GM23338 (cell line): ENCODE measurements around the gene TENT4B. TPM values are rescaled to one million over a fixed set of nuclear protein-coding genes. Genes with fewer than 3 reads are reported as not detected.

Experiments used
- ATAC-seq: fragments of 200-7000 bp; cut with Tn5 transposase; 3 replicates; pipeline ENCODE4 v1.9.1; 2020
- DNase-seq: peaks from one replicate; pipeline ENCODE4 v3.0.0-alpha.2; 2015; ENCODE audit warnings: low spot score
- H2AFZ ChIP-seq: fragments of 200-600 bp; sonication (generic); 2 replicates; pipeline ENCODE4 v1.8.0; 2016; ENCODE audit warnings: antibody characterized with exemption, mild to moderate bottlenecking, moderate library complexity
- H3F3A ChIP-seq: fragments of 200-600 bp; sonication (generic); replicated peaks from 2 replicates; pipeline ENCODE4 v1.8.0; 2017; ENCODE audit warnings: antibody characterized with exemption, mixed run types, low read depth
- H3K27ac ChIP-seq: fragments of 200-600 bp; sonication (generic); 2 replicates; pipeline ENCODE4 v1.6.1; 2016; ENCODE audit warnings: low read depth
- H3K27me3 ChIP-seq: fragments of 200-600 bp; sonication (generic); 2 replicates; pipeline ENCODE4 v1.8.0; 2016; ENCODE audit warnings: mild to moderate bottlenecking, mixed run types, moderate library complexity; ENCODE audit not compliant: insufficient read depth
- H3K36me3 ChIP-seq: fragments of 200-600 bp; sonication (generic); 2 replicates; pipeline ENCODE4 v1.8.0; 2016; ENCODE audit warnings: mild to moderate bottlenecking; ENCODE audit not compliant: insufficient read depth
- H3K4me1 ChIP-seq: fragments of 200-600 bp; sonication (generic); 2 replicates; pipeline ENCODE4 v1.8.0; 2016; ENCODE audit warnings: mild to moderate bottlenecking, moderate library complexity; ENCODE audit not compliant: insufficient read depth
- H3K4me2 ChIP-seq: fragments of 200-600 bp; sonication (generic); 2 replicates; pipeline ENCODE4 v1.7.1; 2017; ENCODE audit warnings: mixed run types
- H3K4me3 ChIP-seq: fragments of 200-600 bp; sonication (generic); 2 replicates; pipeline ENCODE4 v1.6.1; 2016; ENCODE audit warnings: mixed run types
- H3K79me2 ChIP-seq: fragments of 200-600 bp; sonication (generic); replicated peaks from 2 replicates; pipeline ENCODE4 v1.8.0; 2017; ENCODE audit warnings: mild to moderate bottlenecking; ENCODE audit not compliant: insufficient read depth
- H3K9me2 ChIP-seq: fragments of 200-600 bp; sonication (generic); 2 replicates; pipeline ENCODE4 v1.8.0; 2017; ENCODE audit not compliant: insufficient read depth
- H4K20me1 ChIP-seq: fragments of 200-600 bp; sonication (generic); replicated peaks from 2 replicates; pipeline ENCODE4 v1.8.0; 2017; ENCODE audit warnings: mild to moderate bottlenecking; ENCODE audit not compliant: insufficient read depth
- H3K27ac Mint-ChIP-seq: 2 replicates; pipeline ENCODE4 v1.8.0; 2020; ENCODE audit warnings: inconsistent platforms, mild to moderate bottlenecking, moderate library complexity, mixed read lengths
- H3K27me3 Mint-ChIP-seq: 3 replicates; pipeline ENCODE4 v1.8.0; 2022; ENCODE audit warnings: low read depth, mild to moderate bottlenecking, moderate library complexity, mixed read lengths, inconsistent platforms; ENCODE audit not compliant: insufficient read depth, poor library complexity
- H3K36me3 Mint-ChIP-seq: 3 replicates; pipeline ENCODE4 v1.8.0; 2021; ENCODE audit warnings: low read depth, mild to moderate bottlenecking, inconsistent platforms, moderate library complexity, mixed read lengths
- H3K4me1 Mint-ChIP-seq: 3 replicates; pipeline ENCODE4 v1.8.0; 2020; ENCODE audit warnings: mild to moderate bottlenecking, inconsistent platforms, mixed read lengths
- H3K4me3 Mint-ChIP-seq: 3 replicates; pipeline ENCODE4 v1.8.0; 2021; ENCODE audit warnings: moderate library complexity, mild to moderate bottlenecking, inconsistent platforms, mixed read lengths
- H3K9me3 Mint-ChIP-seq: 3 replicates; pipeline ENCODE4 v1.8.0; 2020; ENCODE audit warnings: moderate library complexity, mild to moderate bottlenecking, inconsistent platforms, mixed read lengths
- CREB1 ChIP-seq: fragments of 250-450 bp; sonication (Bioruptor Pico); IDR thresholded peaks from 2 replicates; pipeline ENCODE4 v1.5.0; 2020; ENCODE audit warnings: low read depth, mild to moderate bottlenecking, moderate library complexity
- EZH2 ChIP-seq: fragments of 200-600 bp; sonication (generic); IDR thresholded peaks from one replicate; pipeline ENCODE4 v1.8.0; 2017; ENCODE audit warnings: antibody characterized with exemption, mild to moderate bottlenecking, low read depth; ENCODE audit not compliant: unreplicated experiment
- EZH2phosphoT487 ChIP-seq: fragments of 200-600 bp; sonication (generic); IDR thresholded peaks from one replicate; pipeline ENCODE4 v1.8.1; 2018; ENCODE audit warnings: antibody characterized with exemption; ENCODE audit not compliant: unreplicated experiment
- JUNB ChIP-seq: IDR thresholded peaks from one replicate; pipeline ENCODE4 v1.6.1; 2016; ENCODE audit warnings: antibody characterized with exemption; ENCODE audit not compliant: unreplicated experiment
- NANOG ChIP-seq: IDR thresholded peaks from 2 replicates; pipeline ENCODE4 v1.6.1; 2016; ENCODE audit warnings: antibody characterized with exemption, borderline replicate concordance
- POLR2AphosphoS5 ChIP-seq: IDR thresholded peaks from 2 replicates; pipeline ENCODE4 v1.6.1; 2016; ENCODE audit warnings: antibody characterized with exemption, low read depth
- STAT1 ChIP-seq: IDR thresholded peaks from one replicate; pipeline ENCODE4 v1.6.1; 2016; ENCODE audit warnings: antibody characterized with exemption; ENCODE audit not compliant: unreplicated experiment
- ZNF114 ChIP-seq: fragments of 250-450 bp; sonication (Bioruptor Pico); IDR thresholded peaks from 2 replicates; pipeline ENCODE4 v1.5.0; 2020; ENCODE audit warnings: mild to moderate bottlenecking, moderate library complexity
- ZNF331 ChIP-seq: fragments of 250-450 bp; sonication (Bioruptor Pico); IDR thresholded peaks from 2 replicates; pipeline ENCODE4 v1.5.0; 2020; ENCODE audit warnings: low read depth, mild to moderate bottlenecking, moderate library complexity
- polyA plus RNA-seq: library from polyadenylated mRNA; unstranded; fragments of >200 nt; fragmentation: Nextera tagmentation; extraction: Ambion mirVana; gene quantifications from 2 replicates; pipeline ENCODE4 v1.2.1, GENCODE V29; 2016
- total RNA-seq: library from RNA; depleted of rRNA; stranded (reverse); fragments of >200 nt; shearing (Covaris generic); gene quantifications from 2 replicates; pipeline ENCODE4 v1.2.3, GENCODE V29; 2014
- TF ChIP-seq, protein P1 (sequence below): fragments of 250-450 bp; sonication (Bioruptor Pico); IDR thresholded peaks from 2 replicates; pipeline ENCODE4 v1.5.0; 2020; ENCODE audit warnings: mild to moderate bottlenecking, moderate library complexity
- TF ChIP-seq, protein P2 (sequence below), 2 experiments: fragments of 200-600 bp in 1 of 2; sonication (generic) in 1 of 2; conservative IDR thresholded peaks; 2 replicates each; pipeline versions ENCODE4 v1.5.1 to v1.6.1; 2016 to 2017; ENCODE audit warnings: antibody characterized with exemption in 2 of 2, low read depth in 2 of 2, mild to moderate bottlenecking in 2 of 2, moderate library complexity in 1 of 2
- TF ChIP-seq, protein P3 (sequence below): IDR thresholded peaks from one replicate; pipeline ENCODE4 v1.6.1; 2018; ENCODE audit warnings: antibody characterized with exemption; ENCODE audit not compliant: unreplicated experiment
- TF ChIP-seq, protein P4 (sequence below): IDR thresholded peaks from 2 replicates; pipeline ENCODE4 v1.6.1; 2016; ENCODE audit warnings: antibody characterized with exemption

TENT4B gene
- total and polyA plus RNA-seq, 2 experiments from 2014 or later, result 17.6 to 21.3 TPM

DNA sequence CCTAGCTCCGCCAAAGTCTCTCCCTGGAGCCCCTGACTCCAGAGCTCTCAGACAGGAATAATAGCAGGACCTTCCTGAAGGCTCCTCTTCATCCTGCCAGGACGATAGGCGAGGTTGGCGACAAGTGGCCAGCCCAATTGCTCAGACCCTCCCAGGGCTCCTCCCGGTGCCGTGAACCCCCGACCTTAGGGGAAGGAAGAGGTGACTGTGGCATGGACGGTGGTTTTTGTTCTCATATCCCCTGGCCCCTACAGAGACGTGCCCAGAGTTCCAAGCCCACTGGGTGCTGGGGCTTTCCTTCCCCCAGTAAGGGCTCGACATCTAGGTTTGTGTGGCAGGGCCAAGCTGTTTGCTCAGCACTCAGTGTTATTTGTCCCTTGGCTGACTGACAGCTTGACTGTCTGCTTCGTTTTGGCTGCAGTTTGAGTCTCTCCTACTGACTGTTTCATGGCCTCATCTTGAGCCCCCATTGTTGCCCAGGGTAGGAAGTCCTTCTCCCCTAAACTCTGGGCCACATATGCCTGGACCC lies 108.7 kb downstream of the TENT4B start:
- H3K4me3 Mint-ChIP-seq, result no peak overlapping the region
- H3K27ac ChIP-seq, result no peak overlapping the region
- TF ChIP-seq, protein P1, sequence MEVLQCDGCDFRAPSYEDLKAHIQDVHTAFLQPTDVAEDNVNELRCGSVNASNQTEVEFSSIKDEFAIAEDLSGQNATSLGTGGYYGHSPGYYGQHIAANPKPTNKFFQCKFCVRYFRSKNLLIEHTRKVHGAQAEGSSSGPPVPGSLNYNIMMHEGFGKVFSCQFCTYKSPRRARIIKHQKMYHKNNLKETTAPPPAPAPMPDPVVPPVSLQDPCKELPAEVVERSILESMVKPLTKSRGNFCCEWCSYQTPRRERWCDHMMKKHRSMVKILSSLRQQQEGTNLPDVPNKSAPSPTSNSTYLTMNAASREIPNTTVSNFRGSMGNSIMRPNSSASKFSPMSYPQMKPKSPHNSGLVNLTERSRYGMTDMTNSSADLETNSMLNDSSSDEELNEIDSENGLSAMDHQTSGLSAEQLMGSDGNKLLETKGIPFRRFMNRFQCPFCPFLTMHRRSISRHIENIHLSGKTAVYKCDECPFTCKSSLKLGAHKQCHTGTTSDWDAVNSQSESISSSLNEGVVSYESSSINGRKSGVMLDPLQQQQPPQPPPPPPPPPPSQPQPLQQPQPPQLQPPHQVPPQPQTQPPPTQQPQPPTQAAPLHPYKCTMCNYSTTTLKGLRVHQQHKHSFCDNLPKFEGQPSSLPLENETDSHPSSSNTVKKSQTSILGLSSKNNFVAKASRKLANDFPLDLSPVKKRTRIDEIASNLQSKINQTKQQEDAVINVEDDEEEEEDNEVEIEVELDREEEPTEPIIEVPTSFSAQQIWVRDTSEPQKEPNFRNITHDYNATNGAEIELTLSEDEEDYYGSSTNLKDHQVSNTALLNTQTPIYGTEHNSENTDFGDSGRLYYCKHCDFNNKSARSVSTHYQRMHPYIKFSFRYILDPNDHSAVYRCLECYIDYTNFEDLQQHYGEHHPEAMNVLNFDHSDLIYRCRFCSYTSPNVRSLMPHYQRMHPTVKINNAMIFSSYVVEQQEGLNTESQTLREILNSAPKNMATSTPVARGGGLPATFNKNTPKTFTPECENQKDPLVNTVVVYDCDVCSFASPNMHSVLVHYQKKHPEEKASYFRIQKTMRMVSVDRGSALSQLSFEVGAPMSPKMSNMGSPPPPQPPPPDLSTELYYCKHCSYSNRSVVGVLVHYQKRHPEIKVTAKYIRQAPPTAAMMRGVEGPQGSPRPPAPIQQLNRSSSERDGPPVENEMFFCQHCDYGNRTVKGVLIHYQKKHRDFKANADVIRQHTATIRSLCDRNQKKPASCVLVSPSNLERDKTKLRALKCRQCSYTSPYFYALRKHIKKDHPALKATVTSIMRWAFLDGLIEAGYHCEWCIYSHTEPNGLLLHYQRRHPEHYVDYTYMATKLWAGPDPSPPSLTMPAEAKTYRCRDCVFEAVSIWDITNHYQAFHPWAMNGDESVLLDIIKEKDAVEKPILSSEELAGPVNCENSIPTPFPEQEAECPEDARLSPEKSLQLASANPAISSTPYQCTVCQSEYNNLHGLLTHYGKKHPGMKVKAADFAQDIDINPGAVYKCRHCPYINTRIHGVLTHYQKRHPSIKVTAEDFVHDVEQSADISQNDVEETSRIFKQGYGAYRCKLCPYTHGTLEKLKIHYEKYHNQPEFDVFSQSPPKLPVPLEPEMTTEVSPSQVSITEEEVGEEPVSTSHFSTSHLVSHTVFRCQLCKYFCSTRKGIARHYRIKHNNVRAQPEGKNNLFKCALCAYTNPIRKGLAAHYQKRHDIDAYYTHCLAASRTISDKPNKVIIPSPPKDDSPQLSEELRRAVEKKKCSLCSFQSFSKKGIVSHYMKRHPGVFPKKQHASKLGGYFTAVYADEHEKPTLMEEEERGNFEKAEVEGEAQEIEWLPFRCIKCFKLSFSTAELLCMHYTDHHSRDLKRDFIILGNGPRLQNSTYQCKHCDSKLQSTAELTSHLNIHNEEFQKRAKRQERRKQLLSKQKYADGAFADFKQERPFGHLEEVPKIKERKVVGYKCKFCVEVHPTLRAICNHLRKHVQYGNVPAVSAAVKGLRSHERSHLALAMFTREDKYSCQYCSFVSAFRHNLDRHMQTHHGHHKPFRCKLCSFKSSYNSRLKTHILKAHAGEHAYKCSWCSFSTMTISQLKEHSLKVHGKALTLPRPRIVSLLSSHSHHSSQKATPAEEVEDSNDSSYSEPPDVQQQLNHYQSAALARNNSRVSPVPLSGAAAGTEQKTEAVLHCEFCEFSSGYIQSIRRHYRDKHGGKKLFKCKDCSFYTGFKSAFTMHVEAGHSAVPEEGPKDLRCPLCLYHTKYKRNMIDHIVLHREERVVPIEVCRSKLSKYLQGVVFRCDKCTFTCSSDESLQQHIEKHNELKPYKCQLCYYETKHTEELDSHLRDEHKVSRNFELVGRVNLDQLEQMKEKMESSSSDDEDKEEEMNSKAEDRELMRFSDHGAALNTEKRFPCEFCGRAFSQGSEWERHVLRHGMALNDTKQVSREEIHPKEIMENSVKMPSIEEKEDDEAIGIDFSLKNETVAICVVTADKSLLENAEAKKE (CRISPR knock-in tag), result no peak
- TF ChIP-seq POLR2AphosphoS5 (no peak), EZH2phosphoT487 (no peak), ZNF114 (CRISPR knock-in tag) (no peak), NANOG (no peak), EZH2 (no peak), CREB1 (no peak), JUNB (no peak), STAT1 (no peak), ZNF331 (CRISPR knock-in tag) (no peak)
- TF ChIP-seq, protein P2, sequence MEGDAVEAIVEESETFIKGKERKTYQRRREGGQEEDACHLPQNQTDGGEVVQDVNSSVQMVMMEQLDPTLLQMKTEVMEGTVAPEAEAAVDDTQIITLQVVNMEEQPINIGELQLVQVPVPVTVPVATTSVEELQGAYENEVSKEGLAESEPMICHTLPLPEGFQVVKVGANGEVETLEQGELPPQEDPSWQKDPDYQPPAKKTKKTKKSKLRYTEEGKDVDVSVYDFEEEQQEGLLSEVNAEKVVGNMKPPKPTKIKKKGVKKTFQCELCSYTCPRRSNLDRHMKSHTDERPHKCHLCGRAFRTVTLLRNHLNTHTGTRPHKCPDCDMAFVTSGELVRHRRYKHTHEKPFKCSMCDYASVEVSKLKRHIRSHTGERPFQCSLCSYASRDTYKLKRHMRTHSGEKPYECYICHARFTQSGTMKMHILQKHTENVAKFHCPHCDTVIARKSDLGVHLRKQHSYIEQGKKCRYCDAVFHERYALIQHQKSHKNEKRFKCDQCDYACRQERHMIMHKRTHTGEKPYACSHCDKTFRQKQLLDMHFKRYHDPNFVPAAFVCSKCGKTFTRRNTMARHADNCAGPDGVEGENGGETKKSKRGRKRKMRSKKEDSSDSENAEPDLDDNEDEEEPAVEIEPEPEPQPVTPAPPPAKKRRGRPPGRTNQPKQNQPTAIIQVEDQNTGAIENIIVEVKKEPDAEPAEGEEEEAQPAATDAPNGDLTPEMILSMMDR (conservative IDR thresholded peaks at IDR 0.05; ENCODE audit: low read depth in 2 of 2), result no peak
- TF ChIP-seq, protein P3, sequence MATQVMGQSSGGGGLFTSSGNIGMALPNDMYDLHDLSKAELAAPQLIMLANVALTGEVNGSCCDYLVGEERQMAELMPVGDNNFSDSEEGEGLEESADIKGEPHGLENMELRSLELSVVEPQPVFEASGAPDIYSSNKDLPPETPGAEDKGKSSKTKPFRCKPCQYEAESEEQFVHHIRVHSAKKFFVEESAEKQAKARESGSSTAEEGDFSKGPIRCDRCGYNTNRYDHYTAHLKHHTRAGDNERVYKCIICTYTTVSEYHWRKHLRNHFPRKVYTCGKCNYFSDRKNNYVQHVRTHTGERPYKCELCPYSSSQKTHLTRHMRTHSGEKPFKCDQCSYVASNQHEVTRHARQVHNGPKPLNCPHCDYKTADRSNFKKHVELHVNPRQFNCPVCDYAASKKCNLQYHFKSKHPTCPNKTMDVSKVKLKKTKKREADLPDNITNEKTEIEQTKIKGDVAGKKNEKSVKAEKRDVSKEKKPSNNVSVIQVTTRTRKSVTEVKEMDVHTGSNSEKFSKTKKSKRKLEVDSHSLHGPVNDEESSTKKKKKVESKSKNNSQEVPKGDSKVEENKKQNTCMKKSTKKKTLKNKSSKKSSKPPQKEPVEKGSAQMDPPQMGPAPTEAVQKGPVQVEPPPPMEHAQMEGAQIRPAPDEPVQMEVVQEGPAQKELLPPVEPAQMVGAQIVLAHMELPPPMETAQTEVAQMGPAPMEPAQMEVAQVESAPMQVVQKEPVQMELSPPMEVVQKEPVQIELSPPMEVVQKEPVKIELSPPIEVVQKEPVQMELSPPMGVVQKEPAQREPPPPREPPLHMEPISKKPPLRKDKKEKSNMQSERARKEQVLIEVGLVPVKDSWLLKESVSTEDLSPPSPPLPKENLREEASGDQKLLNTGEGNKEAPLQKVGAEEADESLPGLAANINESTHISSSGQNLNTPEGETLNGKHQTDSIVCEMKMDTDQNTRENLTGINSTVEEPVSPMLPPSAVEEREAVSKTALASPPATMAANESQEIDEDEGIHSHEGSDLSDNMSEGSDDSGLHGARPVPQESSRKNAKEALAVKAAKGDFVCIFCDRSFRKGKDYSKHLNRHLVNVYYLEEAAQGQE, result no peak
- TF ChIP-seq, protein P4, sequence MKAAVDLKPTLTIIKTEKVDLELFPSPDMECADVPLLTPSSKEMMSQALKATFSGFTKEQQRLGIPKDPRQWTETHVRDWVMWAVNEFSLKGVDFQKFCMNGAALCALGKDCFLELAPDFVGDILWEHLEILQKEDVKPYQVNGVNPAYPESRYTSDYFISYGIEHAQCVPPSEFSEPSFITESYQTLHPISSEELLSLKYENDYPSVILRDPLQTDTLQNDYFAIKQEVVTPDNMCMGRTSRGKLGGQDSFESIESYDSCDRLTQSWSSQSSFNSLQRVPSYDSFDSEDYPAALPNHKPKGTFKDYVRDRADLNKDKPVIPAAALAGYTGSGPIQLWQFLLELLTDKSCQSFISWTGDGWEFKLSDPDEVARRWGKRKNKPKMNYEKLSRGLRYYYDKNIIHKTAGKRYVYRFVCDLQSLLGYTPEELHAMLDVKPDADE, result no peak
- H3K4me1 Mint-ChIP-seq, result peaks cover 14% of the 10 kb centered on the region
- H3K9me2 ChIP-seq, result no peaks in the 10 kb centered on the region
- H3K27me3 Mint-ChIP-seq, result peaks cover 11% of the 10 kb centered on the region
- H3K9me3 Mint-ChIP-seq, result no peaks in the 10 kb centered on the region
- no peak overlapping the region for H2AFZ ChIP-seq
- no peaks in the 10 kb centered on the region for H3K36me3 ChIP-seq
- H3K79me2 ChIP-seq, result no peaks in the 10 kb centered on the region
- peaks cover 4% of the 10 kb centered on the region; the same call in 1 of the 2 replicates for H3K4me1 ChIP-seq
- no peak overlapping the region for H3K4me3 ChIP-seq
- DNase-seq, result no peak
- no peak for ATAC-seq
- no peaks in the 10 kb centered on the region for H3F3A ChIP-seq
- H3K27ac Mint-ChIP-seq, result no peak overlapping the region
- H4K20me1 ChIP-seq, result no peaks in the 10 kb centered on the region
- H3K36me3 Mint-ChIP-seq, result no peaks in the 10 kb centered on the region
- H3K27me3 ChIP-seq, result no peaks in the 10 kb centered on the region
- H3K4me2 ChIP-seq, result no peak overlapping the region
